K562 (cell line): ENCODE measurements around the gene PPP1R13L. TPM values are rescaled to one million over a fixed set of nuclear protein-coding genes. Genes with fewer than 3 reads are reported as not detected.
A peak's percentile ranks its signal among the peaks of the same experiment; 100 is the strongest.

Experiments used
- ATAC-seq: fragments of 200-7000 bp; cut with Tn5 transposase; 3 replicates; pipeline ENCODE4 v1.9.1; 2020; ENCODE audit warnings: moderate library complexity
- BruUV-seq: library from RNA; stranded (reverse); fragments of 400-500 nt; replicated peaks from 2 replicates; lab custom pipeline; 2021; lab: Mats Ljungman, UMichigan
- CTCF ChIA-PET: fragments of 300-600 bp; formaldehyde crosslinking; extraction: SDS; loops from one replicate; lab custom pipeline; 2021; ENCODE audit warnings: low intra/inter-chr PET ratio; lab: Yijun Ruan, JAX
- POLR2A ChIA-PET: fragments of 300-600, 350-650 bp; sonication (Branson Sonifier 250); formaldehyde crosslinking; extraction: SDS; loops from one replicate; lab custom pipeline; 2021; ENCODE audit warnings: antibody characterized with exemption, inconsistent platforms; lab: Yijun Ruan, JAX
- DNase-seq, 4 experiments: peaks; one replicate each; pipeline versions ENCODE4 v3.0.0 to v3.0.0-alpha.2; 2011 to 2018; ENCODE audit warnings: low spot score in 3 of 4, mixed read lengths in 3 of 4; ENCODE audit errors: extremely low read depth in 1 of 4
- FAIRE-seq: peaks from 2 replicates; lab custom pipeline; 2011; peaks lifted over from hg19 to GRCh38; lab: Jason Lieb, UNC
- H2AFZ ChIP-seq: 2 replicates; pipeline ENCODE4 v1.6.0; 2011; ENCODE audit warnings: low read depth, low read length, control low read depth, inconsistent platforms
- H3K27ac ChIP-seq: fragments of 200-600 bp; 3 replicates; pipeline ENCODE4 v1.8.0; 2011; ENCODE audit warnings: low read depth, mild to moderate bottlenecking, control low read depth, inconsistent platforms, low read length, moderate library complexity, mixed read lengths; ENCODE audit errors: extremely low read depth
- H3K27me3 ChIP-seq, 2 experiments: fragments of 300-600 bp in 1 of 2; 2 replicates in 1 of 2; 3 replicates in 1 of 2; pipeline versions ENCODE4 v1.6.0 to v1.8.0; 2011; ENCODE audit warnings: inconsistent platforms in 2 of 2, low read length in 2 of 2, mild to moderate bottlenecking in 1 of 2, mixed read lengths in 1 of 2, moderate library complexity in 1 of 2; ENCODE audit not compliant: control insufficient read depth in 2 of 2, insufficient read depth in 2 of 2
- H3K36me3 ChIP-seq: fragments of 300-600 bp; 3 replicates; pipeline ENCODE4 v1.8.0; 2011; ENCODE audit warnings: mild to moderate bottlenecking, low read length, inconsistent platforms; ENCODE audit not compliant: control insufficient read depth, insufficient read depth
- H3K4me1 ChIP-seq, 2 experiments: fragments of 200-600 bp in 1 of 2; replicated peaks in 1 of 2; 2 replicates in 1 of 2; 3 replicates in 1 of 2; pipeline versions ENCODE4 v1.5.1 to v1.8.0; 2011; ENCODE audit warnings: inconsistent platforms in 2 of 2, low read length in 2 of 2, mild to moderate bottlenecking in 1 of 2, mixed read lengths in 1 of 2, moderate library complexity in 1 of 2; ENCODE audit not compliant: control insufficient read depth in 2 of 2, insufficient read depth in 2 of 2
- H3K4me2 ChIP-seq: 2 replicates; pipeline ENCODE4 v1.6.1; 2011; ENCODE audit warnings: low read length, control low read depth, inconsistent platforms, mixed read lengths; ENCODE audit not compliant: insufficient read depth
- H3K4me3 ChIP-seq: fragments of 200-600 bp; sonication (generic), shearing (Covaris generic); 2 replicates; pipeline ENCODE4 v1.5.1; 2016; ENCODE audit warnings: control low read depth, inconsistent platforms
- H3K79me2 ChIP-seq: fragments of 200-600 bp; 3 replicates; pipeline ENCODE4 v1.8.0; 2011; ENCODE audit warnings: low read length, inconsistent platforms; ENCODE audit not compliant: control insufficient read depth, insufficient read depth
- H3K9ac ChIP-seq, 2 experiments: 2 replicates each; pipeline versions ENCODE4 v1.6.0 to v1.6.1; 2011; ENCODE audit warnings: low read depth in 2 of 2, low read length in 2 of 2, control low read depth in 1 of 2, inconsistent platforms in 1 of 2, mild to moderate bottlenecking in 1 of 2, mixed read lengths in 1 of 2; ENCODE audit not compliant: insufficient read depth in 1 of 2
- H3K9me1 ChIP-seq: one replicate; pipeline ENCODE4 v1.6.0; 2011; ENCODE audit warnings: inconsistent platforms, mild to moderate bottlenecking, low read length, moderate library complexity; ENCODE audit not compliant: control insufficient read depth, insufficient read depth
- H3K9me3 ChIP-seq: replicated peaks from 2 replicates; pipeline ENCODE4 v1.5.1; 2011; ENCODE audit warnings: low read depth, low read length, inconsistent platforms; ENCODE audit not compliant: control insufficient read depth, insufficient read depth
- H4K20me1 ChIP-seq: replicated peaks from 2 replicates; pipeline ENCODE4 v1.6.1; 2011; ENCODE audit warnings: low read length, inconsistent platforms, mixed read lengths; ENCODE audit not compliant: control insufficient read depth, insufficient read depth
- C11orf30 ChIP-seq: fragments of 450-650 bp; IDR thresholded peaks from 2 replicates; pipeline ENCODE4 v1.6.1; 2016; ENCODE audit warnings: low read depth, mild to moderate bottlenecking
- EGR1 ChIP-seq: fragments of 450-650 bp; conservative IDR thresholded peaks from 2 replicates; pipeline ENCODE4 v1.6.1; 2017; ENCODE audit warnings: mild to moderate bottlenecking
- FOXJ2 ChIP-seq: fragments of 200-800 bp; sonication (Bioruptor generic); IDR thresholded peaks from 2 replicates; pipeline ENCODE4 v1.6.1; 2016; ENCODE audit warnings: missing genetic modification characterization, missing compliant biosample characterization
- KDM2B ChIP-seq: fragments of 250-450 bp; sonication (Bioruptor Pico); IDR thresholded peaks from 2 replicates; pipeline ENCODE4 v1.8.0; 2021; ENCODE audit warnings: mild to moderate bottlenecking, moderate library complexity
- LARP7 ChIP-seq: fragments of 450-650 bp; IDR thresholded peaks from 2 replicates; pipeline ENCODE4 v1.6.1; 2016
- MAFF ChIP-seq: IDR thresholded peaks from 2 replicates; pipeline ENCODE4 v1.6.1; 2012; ENCODE audit warnings: low read length, improper control_type of control experiment
- NR2C1 ChIP-seq, 2 experiments: fragments of 450-650 bp; IDR thresholded peaks; 2 replicates each; pipeline ENCODE4 v1.6.1; 2017; ENCODE audit warnings: mild to moderate bottlenecking in 2 of 2, antibody characterized with exemption in 1 of 2, inconsistent platforms in 1 of 2, missing compliant biosample characterization in 1 of 2, missing genetic modification characterization in 1 of 2
- NRF1 ChIP-seq, 2 experiments: fragments of 450-650 bp; IDR thresholded peaks in 1 of 2; conservative IDR thresholded peaks in 1 of 2; 2 replicates each; pipeline ENCODE4 v1.6.1; 2014; ENCODE audit warnings: mild to moderate bottlenecking in 2 of 2
- RBM14 ChIP-seq: fragments of 200-400 bp; formaldehyde crosslinking; IDR thresholded peaks from 2 replicates; pipeline ENCODE4 v1.6.1; 2018; ENCODE audit warnings: low read depth, mild to moderate bottlenecking, low read length, moderate library complexity, borderline replicate concordance; ENCODE audit not compliant: insufficient read depth
- SIX5 ChIP-seq, 2 experiments: IDR thresholded peaks; 2 replicates each; pipeline ENCODE4 v1.6.1; 2011; ENCODE audit warnings: low read length in 2 of 2, borderline replicate concordance in 1 of 2, low read depth in 1 of 2, mild to moderate bottlenecking in 1 of 2, moderate library complexity in 1 of 2; ENCODE audit not compliant: insufficient read depth in 1 of 2
- ZBTB33 ChIP-seq: sonication (generic); formaldehyde crosslinking; IDR thresholded peaks from 2 replicates; pipeline ENCODE4 v1.8.1; 2023; ENCODE audit warnings: mild to moderate bottlenecking, missing genetic modification reagents
- ZBTB7A ChIP-seq: IDR thresholded peaks from 2 replicates; pipeline ENCODE4 v1.6.1; 2011; ENCODE audit warnings: low read depth, mild to moderate bottlenecking, low read length, moderate library complexity, borderline replicate concordance; ENCODE audit not compliant: control insufficient read depth
- ZFPM2 ChIP-seq: fragments of 250-450 bp; sonication (Bioruptor Pico); IDR thresholded peaks from 2 replicates; pipeline ENCODE4 v1.5.1; 2022; ENCODE audit warnings: mild to moderate bottlenecking
- ZNF586 ChIP-seq: fragments of 450-650 bp; formaldehyde crosslinking; conservative IDR thresholded peaks from 2 replicates; pipeline ENCODE4 v1.4.0; 2020; ENCODE audit warnings: mild to moderate bottlenecking, moderate library complexity
- ZNF592 ChIP-seq: fragments of 450-650 bp; IDR thresholded peaks from 2 replicates; pipeline ENCODE4 v1.6.1; 2017; ENCODE audit warnings: antibody characterized with exemption, mild to moderate bottlenecking
- WGBS: fragments of 100-300 bp; shearing (Covaris generic); methylation state at CpG from one replicate; pipeline ENCODE4 v1.1.6; 2016; ENCODE audit warnings: low coverage, mixed read lengths; ENCODE audit not compliant: insufficient coverage; ENCODE audit errors: missing lambda C conversion rate; 5-methylcytosine and 5-hydroxymethylcytosine counted together
- in situ Hi-C: fragments of 300-500 bp; cut with MboI; formaldehyde crosslinking; loops from 4 replicates; pipeline ENCODE4 v1.15.0; 2018; ENCODE audit warnings: inconsistent platforms, mixed read lengths
- intact Hi-C: fragments of 100-400 bp; cut with micrococcal nuclease; formaldehyde crosslinking; loops from 2 replicates; pipeline ENCODE4 v1.14.2; 2022
- polyA plus RNA-seq, 8 experiments: library from polyadenylated mRNA; depleted of rRNA in 4 of 8; stranded (reverse) in 5 of 8; unstranded in 3 of 8; fragments of >200 nt; fragmentation: Nextera tagmentation in 2 of 8; fragmentation: Illumina TruSeq in 1 of 8; extraction: Ambion mirVana in 2 of 8; extraction: Trizol in 1 of 8; gene quantifications; 2 replicates each; pipeline versions ENCODE4 v1.2.1 to v1.2.3, GENCODE V29; 2011 to 2014; ENCODE audit warnings: inconsistent platforms in 1 of 8, missing spikeins in 1 of 8
- total RNA-seq, 7 experiments: library from RNA; depleted of rRNA in 6 of 7; stranded (reverse); fragments of >200 nt in 6 of 7; fragmentation: Illumina TruSeq in 2 of 7; extraction: Trizol in 2 of 7; gene quantifications; 2 replicates each; pipeline versions ENCODE4 v1.2.1 to v1.2.3, GENCODE V29; 2011 to 2021; ENCODE audit warnings: low replicate concordance in 1 of 7

The PPP1R13L gene
- total and polyA plus RNA-seq, 9 of the 15 experiments (the other 6 are each of a cell fraction or from before 2014, with no cell fraction given) = 0.32 to 6.7 (median 2.0) TPM

GRCh38 chr19:45340899-45341453 is 63.9 kb downstream of the PPP1R13L start:
- 11% methylated on average over 7 of the region's 25 CpGs for WGBS
- H4K20me1 ChIP-seq = no peaks in the 10 kb centered on the region
- FAIRE-seq (peak; percentile 56), DNase-seq (no peak), ATAC-seq (peak; percentile 22)
- H3K79me2 ChIP-seq = no peaks in the 10 kb centered on the region
- H3K9me1 ChIP-seq = no peaks in the 10 kb centered on the region
- peak overlapping the region; percentile 42 for H3K4me3 ChIP-seq
- H3K4me2 ChIP-seq = peak overlapping the region; percentile 69
- peaks cover 7 to 40% of the 10 kb centered on the region in 2 experiments; a peak in 4 of 5 replicates for H3K4me1 ChIP-seq
- peak overlapping the region; percentile 56 for H2AFZ ChIP-seq
- ChIA-PET POLR2A (interaction anchor here (1.4 kb wide), 1 partner anchor 140 kb away, joined by 3 read pairs; no protein-coding TSS in a partner anchor), CTCF (interaction anchor here (0.7 kb wide), 1 partner anchor 261 kb away, joined by 4 read pairs; no protein-coding TSS in a partner anchor)
- intact Hi-C loops = no loop called here
- H3K9ac ChIP-seq = peak overlapping the region in 1 of 2 experiments; percentile 66; a peak in 3 of 4 replicates
- H3K27ac ChIP-seq = no peak overlapping the region
- H3K9me3 ChIP-seq = no peaks in the 10 kb centered on the region
- no peaks in the 10 kb centered on the region for H3K36me3 ChIP-seq
- BruUV-seq = no TSS peak
- peaks cover 8 to 13% of the 10 kb centered on the region in 2 experiments; a peak in 3 of 5 replicates for H3K27me3 ChIP-seq
- in situ Hi-C loops = no loop called here
- TF ChIP-seq C11orf30 (0 out of 2 replicates have a peak, but pooled peaks have one; percentile 32), ZNF586 (no peak), MAFF (no peak), ZBTB33 (CRISPR knock-in tag) (0 out of 2 replicates have a peak, but pooled peaks have one; percentile 28), NRF1 (conservative IDR thresholded peaks at IDR 0.05 in 1 of 2, IDR thresholded peaks at IDR 0.05 in 1 of 2) (peak in 1 of 2 experiments; percentile 36; a peak in 1 of 4 replicates), EGR1 (peak; percentile 44; the same call in 1 of the 2 replicates), NR2C1 (IDR thresholded peaks at IDR 0.05) (no peak), NR2C1 (tag; IDR thresholded peaks at IDR 0.05) (no peak), KDM2B (CRISPR knock-in tag) (0 out of 2 replicates have a peak, but pooled peaks have one; percentile 45), ZFPM2 (CRISPR knock-in tag) (no peak), SIX5 (IDR thresholded peaks at IDR 0.05; ENCODE audit: borderline replicate concordance in 1 of 2, insufficient read depth in 1 of 2, low read depth in 1 of 2, low read length in 2 of 2) (no peak), LARP7 (peak; percentile 11; the same call in 1 of the 2 replicates), RBM14 (0 out of 2 replicates have a peak, but pooled peaks have one; percentile 56), FOXJ2 (tag) (no peak), ZBTB7A (0 out of 2 replicates have a peak, but pooled peaks have one; percentile 5), ZNF592 (no peak)
